HepG2 (cell line): ENCODE data around the gene NUDCD3.

ENCODE experiments used
- AKAP8 ChIP-seq: sonication (generic); formaldehyde crosslinking; IDR thresholded peaks from 2 replicates; pipeline ENCODE4 v1.5.1; 2020; ENCODE audit warnings: mild to moderate bottlenecking, missing genetic modification reagents
- POLR2A ChIP-seq, 2 experiments: IDR thresholded peaks; 2 replicates each; pipeline ENCODE4 v1.6.1; 2011; ENCODE audit warnings: low read depth in 2 of 2, low read length in 2 of 2, mild to moderate bottlenecking in 1 of 2, moderate library complexity in 1 of 2; ENCODE audit not compliant: insufficient read depth in 1 of 2
- POLR2AphosphoS5 ChIP-seq: IDR thresholded peaks from 2 replicates; pipeline ENCODE4 v1.6.1; 2012; ENCODE audit warnings: low read depth, low read length
- SMC3 ChIP-seq: IDR thresholded peaks from 2 replicates; pipeline ENCODE4 v1.6.1; 2011; ENCODE audit warnings: low read length, improper control_type of control experiment
- ZNF10 ChIP-seq: sonication (generic); formaldehyde crosslinking; IDR thresholded peaks from 2 replicates; pipeline ENCODE4 v1.4.0; 2020; ENCODE audit warnings: mild to moderate bottlenecking, low read depth, missing genetic modification reagents, borderline replicate concordance
- TF ChIP-seq, protein P1 (sequence below): sonication (generic); formaldehyde crosslinking; IDR thresholded peaks from 2 replicates; pipeline ENCODE4 v1.5.0; 2020; ENCODE audit warnings: missing genetic modification reagents, mild to moderate bottlenecking, borderline replicate concordance

- TF ChIP-seq POLR2AphosphoS5 (no peak), ZNF10 (no peak), SMC3 (no peak), POLR2A (IDR thresholded peaks at IDR 0.05; ENCODE audit: insufficient read depth in 1 of 2, low read depth in 2 of 2, low read length in 2 of 2) (no peak), AKAP8 (CRISPR knock-in tag) (no peak)
- TF ChIP-seq, protein P1, sequence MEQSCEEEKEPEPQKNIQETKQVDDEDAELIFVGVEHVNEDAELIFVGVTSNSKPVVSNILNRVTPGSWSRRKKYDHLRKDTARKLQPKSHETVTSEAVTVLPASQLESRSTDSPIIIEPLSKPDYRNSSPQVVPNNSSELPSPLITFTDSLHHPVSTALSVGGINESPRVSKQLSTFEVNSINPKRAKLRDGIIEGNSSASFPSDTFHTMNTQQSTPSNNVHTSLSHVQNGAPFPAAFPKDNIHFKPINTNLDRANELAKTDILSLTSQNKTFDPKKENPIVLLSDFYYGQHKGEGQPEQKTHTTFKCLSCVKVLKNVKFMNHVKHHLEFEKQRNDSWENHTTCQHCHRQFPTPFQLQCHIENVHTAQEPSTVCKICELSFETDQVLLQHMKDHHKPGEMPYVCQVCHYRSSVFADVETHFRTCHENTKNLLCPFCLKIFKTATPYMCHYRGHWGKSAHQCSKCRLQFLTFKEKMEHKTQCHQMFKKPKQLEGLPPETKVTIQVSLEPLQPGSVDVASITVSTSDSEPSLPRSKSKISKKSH (CRISPR knock-in tag) = no peak
These were observed 5.9 kb upstream of the NUDCD3 start for GRCh38 chr7:44496385-44496784.
